PC-3 (cell line): ENCODE measurements around the gene TLR6.

Experiments used
- CTCF ChIP-seq: fragments of 300-600 bp; sonication (generic); conservative IDR thresholded peaks from 2 replicates; pipeline ENCODE4 v1.5.1; 2017; ENCODE audit warnings: antibody characterized with exemption, low read depth, mild to moderate bottlenecking, low read length
- EZH2phosphoT487 ChIP-seq: fragments of 300-600 bp; sonication (generic); IDR thresholded peaks from 2 replicates; pipeline ENCODE4 v1.6.1; 2018; ENCODE audit warnings: mild to moderate bottlenecking, antibody characterized with exemption, low read length, borderline replicate concordance

GRCh38 chr4:38866973-38867477 is 10.4 kb upstream of the TLR6 start:
- TF ChIP-seq CTCF (no peak), EZH2phosphoT487 (no peak)
